Spleen (tissue), 7 donors: ENCODE results near the gene S100A6.

Source experiments
- POLR2AphosphoS5 ChIP-seq, 3 donors: sonication (generic); formaldehyde crosslinking; IDR thresholded peaks; one replicate each; pipeline ENCODE4 v1.5.1; 2017; ENCODE audit warnings: antibody characterized with exemption in 3 of 3
- TF ChIP-seq, protein P1 (sequence below), 11 experiments: fragments of 200-600 bp in 7 of 11; fragments of 450-650 bp in 4 of 11; sonication (generic) in 4 of 11; IDR thresholded peaks in 8 of 11; conservative IDR thresholded peaks in 3 of 11; 1 replicate in 7 of 11; 2 replicates in 4 of 11; pipeline versions ENCODE4 v1.4.0 to v1.8.0; 2016 to 2021; ENCODE audit warnings: antibody characterized with exemption in 11 of 11, inconsistent platforms in 4 of 11, mild to moderate bottlenecking in 1 of 11
- donor health status: DM: no; HTN: no; CAD: no; lungs with moderate emphysema.
- donor health status: DM: no; HTN: no; CAD: no.
- donor health status: DM: no; HTN: no; CAD: no.

DNA sequence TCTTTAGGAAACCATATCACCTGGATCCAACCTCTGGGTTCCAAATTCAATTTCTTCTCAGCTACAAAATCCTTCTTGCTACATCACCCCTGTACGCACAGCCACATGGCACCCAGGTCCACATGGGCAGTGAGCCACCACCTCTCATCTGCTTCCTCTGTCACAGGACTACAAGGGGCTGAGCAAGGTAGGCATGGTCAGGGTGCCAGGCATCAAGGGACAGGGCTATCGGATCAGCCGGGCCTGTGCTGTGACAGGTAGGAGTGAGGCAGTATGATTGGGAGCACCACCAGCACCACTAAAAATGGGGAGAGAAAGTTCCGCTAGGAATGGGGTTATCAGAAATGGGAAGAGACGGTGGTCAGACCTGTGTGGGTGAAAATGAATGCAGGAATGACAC is 29.4 kb downstream of the S100A6 start:
- no peak for TF ChIP-seq POLR2AphosphoS5 (IDR thresholded peaks at IDR 0.05)
- TF ChIP-seq, protein P1, sequence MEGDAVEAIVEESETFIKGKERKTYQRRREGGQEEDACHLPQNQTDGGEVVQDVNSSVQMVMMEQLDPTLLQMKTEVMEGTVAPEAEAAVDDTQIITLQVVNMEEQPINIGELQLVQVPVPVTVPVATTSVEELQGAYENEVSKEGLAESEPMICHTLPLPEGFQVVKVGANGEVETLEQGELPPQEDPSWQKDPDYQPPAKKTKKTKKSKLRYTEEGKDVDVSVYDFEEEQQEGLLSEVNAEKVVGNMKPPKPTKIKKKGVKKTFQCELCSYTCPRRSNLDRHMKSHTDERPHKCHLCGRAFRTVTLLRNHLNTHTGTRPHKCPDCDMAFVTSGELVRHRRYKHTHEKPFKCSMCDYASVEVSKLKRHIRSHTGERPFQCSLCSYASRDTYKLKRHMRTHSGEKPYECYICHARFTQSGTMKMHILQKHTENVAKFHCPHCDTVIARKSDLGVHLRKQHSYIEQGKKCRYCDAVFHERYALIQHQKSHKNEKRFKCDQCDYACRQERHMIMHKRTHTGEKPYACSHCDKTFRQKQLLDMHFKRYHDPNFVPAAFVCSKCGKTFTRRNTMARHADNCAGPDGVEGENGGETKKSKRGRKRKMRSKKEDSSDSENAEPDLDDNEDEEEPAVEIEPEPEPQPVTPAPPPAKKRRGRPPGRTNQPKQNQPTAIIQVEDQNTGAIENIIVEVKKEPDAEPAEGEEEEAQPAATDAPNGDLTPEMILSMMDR (IDR thresholded peaks at IDR 0.05 in 8 of 11, conservative IDR thresholded peaks at IDR 0.05 in 3 of 11): no peak
